Measurements from ENCODE around the gene ABCC8. TPM values are rescaled to one million over a fixed set of nuclear protein-coding genes. Genes with fewer than 3 reads are reported as not detected.

The ABCC8 gene
- total RNA-seq, 2 donors from 2014 or later: not detected

DNA sequence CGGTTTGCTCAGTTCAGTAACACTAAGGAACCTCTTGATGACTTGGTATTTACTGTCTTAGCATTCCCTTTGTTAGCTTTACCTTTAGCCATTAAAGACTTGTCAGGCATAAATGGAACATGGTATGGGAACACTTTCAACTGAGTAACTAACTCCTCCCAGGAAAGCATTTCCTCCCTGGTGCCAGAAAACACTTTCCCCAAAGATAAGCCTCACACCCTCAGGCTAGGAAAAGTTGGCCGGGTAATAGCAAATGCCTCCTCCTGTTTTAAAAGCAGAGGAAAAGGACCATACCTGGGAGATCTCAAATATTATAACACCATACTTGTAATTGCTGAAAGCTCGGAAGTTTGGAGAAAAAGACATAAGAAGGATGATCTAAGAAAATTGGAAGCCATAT, 100.2 kb downstream of the ABCC8 start:
- Mint-ChIP-seq H3K4me1 (no peaks in the 10 kb centered on the region), H3K27ac (no peak overlapping the region), H3K36me3 (ENCODE audit: low read depth) (no peaks in the 10 kb centered on the region), H3K4me3 (no peak overlapping the region), H3K27me3 (no peaks in the 10 kb centered on the region)
- H3K9me3 ChIP-seq (ENCODE audit: control insufficient read depth, low read length, poor library complexity, severe bottlenecking): peaks cover 8% of the 10 kb centered on the region
- DNase-seq (no peak), ATAC-seq (no peak)

DNA sequence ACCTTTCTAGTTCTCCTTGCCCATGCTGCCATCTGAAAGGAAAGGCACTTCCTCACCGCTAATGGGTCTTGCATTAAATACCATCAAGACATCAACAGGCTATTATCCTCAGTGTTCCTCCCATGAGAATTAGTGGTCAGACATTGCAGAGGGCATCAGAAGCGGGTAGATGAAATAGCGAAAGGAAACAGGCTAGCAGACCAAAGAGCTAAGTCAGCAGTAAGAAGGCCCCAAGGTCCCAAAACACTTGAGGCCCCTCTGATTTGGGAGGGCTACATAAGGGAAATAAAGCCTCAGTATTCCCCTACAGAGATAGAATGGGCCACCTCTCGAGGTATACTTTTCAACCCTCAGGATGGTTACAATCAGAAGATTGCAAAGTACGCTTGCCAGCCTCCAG, 101.1 kb downstream of the ABCC8 start:
- Mint-ChIP-seq H3K4me3 (no peak overlapping the region), H3K27ac (no peak overlapping the region), H3K4me1 (no peaks in the 10 kb centered on the region), H3K27me3 (no peaks in the 10 kb centered on the region), H3K36me3 (ENCODE audit: low read depth) (no peaks in the 10 kb centered on the region)
- DNase-seq: no peak
- no peak for ATAC-seq
- peaks cover 13% of the 10 kb centered on the region for H3K9me3 ChIP-seq (ENCODE audit: control insufficient read depth, low read length, poor library complexity, severe bottlenecking)

DNA sequence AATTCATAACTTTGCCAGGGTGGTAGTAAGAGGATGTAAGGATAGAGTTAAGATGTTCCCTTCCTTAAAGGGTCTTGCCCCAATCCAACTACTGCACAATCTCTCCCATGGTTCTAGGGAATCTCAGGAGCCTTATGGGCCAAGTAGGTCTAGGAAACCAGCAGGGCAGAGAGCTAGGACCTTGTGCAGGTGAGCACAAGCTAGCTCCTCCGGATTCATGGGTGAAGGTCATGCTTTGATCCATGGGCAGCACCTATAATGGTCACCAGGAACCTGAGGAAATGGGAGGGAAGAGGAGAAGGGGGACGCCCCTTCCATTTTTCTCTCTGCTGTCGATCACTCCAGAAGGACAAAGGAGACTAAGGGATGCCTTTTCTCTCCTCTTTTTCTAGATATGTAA, 105.0 kb downstream of the ABCC8 start:
- Mint-ChIP-seq H3K4me3 (no peak overlapping the region), H3K27ac (no peak overlapping the region), H3K36me3 (ENCODE audit: low read depth) (no peaks in the 10 kb centered on the region), H3K4me1 (no peaks in the 10 kb centered on the region), H3K27me3 (no peaks in the 10 kb centered on the region)
- DNase-seq (no peak), ATAC-seq (no peak)
- peaks cover 21% of the 10 kb centered on the region for H3K9me3 ChIP-seq (ENCODE audit: control insufficient read depth, low read length, poor library complexity, severe bottlenecking)

DNA sequence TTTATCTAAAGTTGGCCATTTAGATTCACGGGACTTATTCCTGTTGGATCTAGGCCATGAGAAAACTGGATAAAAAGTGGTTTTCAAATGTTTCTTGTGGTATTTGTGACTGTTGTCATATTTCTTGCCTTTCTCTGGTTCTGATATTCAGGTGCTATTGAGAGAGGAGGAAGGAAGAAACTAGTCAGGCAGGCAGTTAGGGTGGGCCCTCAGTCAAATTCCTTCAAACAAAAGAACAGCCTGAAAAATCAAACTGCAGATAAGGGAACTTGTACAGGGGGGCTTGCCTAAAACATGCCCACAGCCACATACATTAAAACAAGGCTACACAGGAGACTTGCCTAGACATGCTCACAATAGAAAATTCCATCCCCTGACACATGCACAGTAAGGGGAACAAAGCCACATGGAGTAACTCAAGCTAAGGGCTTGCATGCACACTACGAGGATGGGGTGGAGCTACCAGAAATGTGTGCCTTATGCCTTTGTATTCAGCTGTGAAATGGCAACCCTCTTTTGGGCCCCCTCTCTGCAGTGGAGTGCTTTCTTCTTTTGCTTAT, 106.9 kb downstream of the ABCC8 start:
- no peaks in the 10 kb centered on the region for H3K36me3 Mint-ChIP-seq (ENCODE audit: low read depth)

DNA sequence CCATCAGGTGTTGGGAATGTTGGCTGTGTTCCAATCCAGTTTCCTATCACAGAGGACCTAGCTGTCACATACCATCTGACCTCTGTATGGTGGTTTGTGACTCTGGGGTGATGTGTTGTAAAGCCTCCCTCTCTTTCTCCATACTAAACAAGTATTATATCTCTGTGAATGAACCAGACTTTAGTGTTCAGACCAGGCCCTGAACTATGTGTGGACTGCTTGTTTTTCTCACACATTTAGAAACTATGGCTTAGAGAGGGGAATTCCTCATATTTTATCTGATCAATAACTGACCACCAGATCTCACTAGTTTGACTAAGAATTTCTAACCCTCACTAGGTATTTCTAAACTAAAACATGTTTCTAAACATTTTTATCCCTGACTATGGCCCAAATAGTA, 107.6 kb downstream of the ABCC8 start:
- DNase-seq: no peak
- Mint-ChIP-seq H3K4me3 (no peak overlapping the region), H3K27me3 (no peaks in the 10 kb centered on the region), H3K27ac (no peak overlapping the region), H3K36me3 (ENCODE audit: low read depth) (no peaks in the 10 kb centered on the region), H3K4me1 (no peaks in the 10 kb centered on the region)
- ATAC-seq: no peak
- peaks cover 21% of the 10 kb centered on the region for H3K9me3 ChIP-seq (ENCODE audit: control insufficient read depth, low read length, poor library complexity, severe bottlenecking)

More for the DNA sequence above, 106.9 kb downstream of the ABCC8 start:
- no peak for DNase-seq
- ATAC-seq: no peak
- Mint-ChIP-seq H3K4me1 (no peaks in the 10 kb centered on the region), H3K4me3 (no peak overlapping the region), H3K27ac (no peak overlapping the region), H3K27me3 (no peaks in the 10 kb centered on the region)
- H3K9me3 ChIP-seq (ENCODE audit: control insufficient read depth, low read length, poor library complexity, severe bottlenecking): peaks cover 21% of the 10 kb centered on the region

DNA sequence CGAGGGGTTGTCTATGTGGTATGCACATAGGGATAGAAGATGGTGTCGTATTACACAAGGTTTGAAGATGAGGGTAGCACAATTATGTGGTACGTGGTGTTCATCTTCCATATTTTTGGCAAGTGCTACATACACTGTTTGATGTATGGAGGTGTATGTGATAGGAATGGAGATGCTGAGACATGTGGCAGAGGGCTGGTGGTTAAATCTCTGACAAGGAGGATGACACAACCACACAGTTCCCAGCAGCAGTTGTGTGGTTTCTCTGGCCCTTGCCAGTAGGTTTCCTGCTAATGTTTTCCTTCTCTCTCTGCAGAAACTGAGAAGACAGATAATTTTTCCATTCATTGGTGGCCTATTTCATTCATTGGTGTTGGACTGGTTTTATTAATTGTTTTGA, 108.1 kb downstream of the ABCC8 start:
- H3K9me3 ChIP-seq (ENCODE audit: control insufficient read depth, low read length, poor library complexity, severe bottlenecking): peaks cover 21% of the 10 kb centered on the region
- H3K4me3 Mint-ChIP-seq: no peak overlapping the region
- ATAC-seq (no peak), DNase-seq (no peak)
- H3K27me3 Mint-ChIP-seq: no peaks in the 10 kb centered on the region
- no peaks in the 10 kb centered on the region for H3K36me3 Mint-ChIP-seq (ENCODE audit: low read depth)
- H3K27ac Mint-ChIP-seq: no peak overlapping the region
- no peaks in the 10 kb centered on the region for H3K4me1 Mint-ChIP-seq

DNA sequence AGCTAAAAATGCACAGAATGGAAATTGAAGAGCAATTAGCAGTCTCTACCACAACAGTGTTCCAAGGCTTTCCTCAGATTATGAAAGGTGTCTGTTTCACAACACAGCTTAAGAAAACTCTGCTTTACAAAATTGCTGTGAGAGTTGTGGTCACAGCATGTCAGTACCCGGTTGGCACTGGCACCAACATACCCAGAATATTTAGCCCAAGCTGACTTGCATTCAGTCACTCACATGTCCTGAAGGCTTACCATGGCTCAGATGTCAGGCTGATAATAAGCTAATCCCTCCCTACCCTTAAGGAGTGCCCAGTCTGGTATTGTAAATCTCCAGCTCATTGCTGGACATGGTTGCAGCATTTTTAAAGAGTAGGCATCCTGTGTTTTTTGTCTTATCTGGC, 110.2 kb downstream of the ABCC8 start:
- DNase-seq: no peak
- no peak for ATAC-seq
- H3K4me3 Mint-ChIP-seq: no peak overlapping the region
- peaks cover 13% of the 10 kb centered on the region for H3K9me3 ChIP-seq (ENCODE audit: control insufficient read depth, low read length, poor library complexity, severe bottlenecking)
- H3K36me3 Mint-ChIP-seq (ENCODE audit: low read depth): no peaks in the 10 kb centered on the region
- H3K27me3 Mint-ChIP-seq: no peaks in the 10 kb centered on the region
- H3K4me1 Mint-ChIP-seq: no peaks in the 10 kb centered on the region
- H3K27ac Mint-ChIP-seq: no peak overlapping the region

DNA sequence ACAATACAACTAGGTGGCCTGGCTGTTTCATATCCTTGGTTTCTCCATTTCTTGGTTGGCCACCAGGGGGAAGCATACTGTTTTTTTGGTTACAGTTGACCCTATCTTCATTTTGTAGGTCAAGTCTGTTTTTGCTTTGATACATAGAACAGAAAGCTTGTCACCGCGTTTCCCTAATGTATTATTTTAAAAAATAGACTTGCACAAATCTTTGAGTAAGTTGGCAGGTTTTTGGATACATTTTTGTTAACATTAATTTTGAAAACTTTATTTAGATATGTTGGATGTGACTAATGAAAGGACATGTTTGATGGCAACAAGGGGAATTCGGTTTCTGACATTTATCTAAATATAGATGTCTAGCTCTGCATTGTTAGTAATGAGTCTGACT, 122.0 kb downstream of the ABCC8 start:
- Mint-ChIP-seq H3K4me1 (peaks cover 27% of the 10 kb centered on the region), H3K27ac (peak overlapping the region; percentile 78)
- peak; percentile 44 for ATAC-seq

DNA sequence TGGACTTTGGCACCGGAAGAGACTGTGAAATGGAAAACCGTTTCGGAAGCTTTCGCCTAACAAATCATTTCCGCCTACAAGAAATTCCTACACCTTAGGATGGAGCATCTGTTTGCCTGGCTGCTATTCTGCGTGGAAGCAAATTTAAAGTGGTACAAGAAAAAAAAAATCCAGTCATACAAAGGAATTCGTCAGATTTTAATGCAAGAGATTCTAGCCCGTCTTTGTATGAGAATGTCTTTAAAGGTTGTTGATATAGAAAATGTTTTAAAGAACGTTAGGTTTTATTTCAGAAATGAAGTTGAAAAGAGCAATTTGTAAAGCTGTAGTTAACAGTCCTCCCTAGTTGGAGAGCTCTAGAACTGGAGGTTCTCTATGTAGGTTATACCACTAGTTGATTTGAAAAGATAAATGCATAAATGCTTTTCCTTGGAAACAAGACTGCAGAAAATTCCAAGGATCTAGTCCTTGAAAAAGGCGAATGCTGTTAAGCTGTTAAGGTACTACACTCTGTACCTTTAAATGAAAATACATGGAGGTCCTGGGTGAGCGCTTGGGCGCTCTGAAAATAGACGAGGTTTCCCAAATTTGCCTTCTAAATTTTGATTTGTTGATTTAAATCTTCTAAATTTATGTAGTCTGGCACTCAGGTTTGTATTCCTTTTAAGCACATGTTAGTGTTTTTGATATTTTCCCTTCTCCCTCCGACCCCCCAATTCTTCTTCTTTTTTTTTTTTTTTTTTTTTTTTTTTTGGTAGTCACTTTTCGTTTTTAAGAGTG, 122.6 kb downstream of the ABCC8 start:
- DNase-seq (no peak), ATAC-seq (no peak)
- peaks cover 27% of the 10 kb centered on the region for H3K4me1 Mint-ChIP-seq
- H3K36me3 Mint-ChIP-seq (ENCODE audit: low read depth): no peaks in the 10 kb centered on the region
- H3K9me3 ChIP-seq (ENCODE audit: control insufficient read depth, low read length, poor library complexity, severe bottlenecking): no peaks in the 10 kb centered on the region
- peak overlapping the region; percentile 90 for H3K27ac Mint-ChIP-seq
- no peaks in the 10 kb centered on the region for H3K27me3 Mint-ChIP-seq
- H3K4me3 Mint-ChIP-seq: peak overlapping the region; percentile 94

More for the DNA sequence above, 122.0 kb downstream of the ABCC8 start:
- no peaks in the 10 kb centered on the region for H3K9me3 ChIP-seq (ENCODE audit: control insufficient read depth, low read length, poor library complexity, severe bottlenecking)
- H3K27me3 Mint-ChIP-seq: no peaks in the 10 kb centered on the region
- no peaks in the 10 kb centered on the region for H3K36me3 Mint-ChIP-seq (ENCODE audit: low read depth)
- DNase-seq: peak in 2 of 3 donors; percentile 21 to 55
- H3K4me3 Mint-ChIP-seq: peak overlapping the region; percentile 94

DNA sequence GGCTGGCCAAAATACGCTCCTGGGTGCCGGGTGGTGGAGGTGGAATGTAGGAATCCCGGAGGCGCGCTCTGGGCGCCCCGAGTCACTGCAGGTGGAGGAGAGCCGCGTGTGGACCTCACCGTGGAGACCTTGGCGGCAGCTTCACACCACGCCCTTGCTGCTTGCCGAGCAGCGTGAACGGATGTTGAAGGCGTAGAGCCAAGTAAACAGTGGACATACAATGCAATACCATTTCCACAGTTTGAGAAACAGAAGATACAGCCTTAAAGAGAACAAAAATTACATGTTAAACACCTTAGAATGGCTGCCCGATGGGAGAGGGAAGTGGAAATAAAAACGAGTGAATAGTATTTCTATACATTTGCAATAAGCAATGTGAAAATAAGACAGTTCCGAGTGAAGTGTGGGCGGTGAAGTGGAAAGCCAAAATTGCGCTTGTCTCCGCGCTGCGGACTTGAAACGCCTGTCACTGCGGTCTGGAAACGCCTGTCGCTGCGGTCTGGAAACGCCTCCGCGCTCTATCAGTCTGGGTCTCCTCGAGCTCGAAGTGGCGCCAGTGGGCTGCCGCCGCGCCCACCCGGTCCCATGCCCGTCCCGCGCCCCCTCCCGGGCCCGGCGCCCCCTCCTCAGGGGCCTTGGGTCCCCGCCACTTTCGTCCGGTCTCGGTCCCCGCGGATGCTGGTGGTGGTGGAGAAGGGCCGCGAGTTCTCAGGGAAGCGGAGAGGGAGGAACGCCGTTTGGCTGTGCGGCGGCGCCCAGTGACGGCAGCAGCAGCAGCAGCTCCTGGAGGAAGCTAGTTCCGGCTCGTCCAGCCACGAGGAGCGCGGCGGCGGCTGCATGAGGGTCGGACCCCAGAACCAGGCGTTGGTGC, 123.5 kb downstream of the ABCC8 start:
- H3K27me3 Mint-ChIP-seq: no peaks in the 10 kb centered on the region
- peak overlapping the region; percentile 90 for H3K27ac Mint-ChIP-seq
- H3K4me1 Mint-ChIP-seq: peaks cover 27% of the 10 kb centered on the region
- ATAC-seq (peak; percentile 34), DNase-seq (peak in 2 of 3 donors; percentile 33 to 35)
- H3K9me3 ChIP-seq (ENCODE audit: control insufficient read depth, low read length, poor library complexity, severe bottlenecking): no peaks in the 10 kb centered on the region
- H3K36me3 Mint-ChIP-seq (ENCODE audit: low read depth): no peaks in the 10 kb centered on the region
- H3K4me3 Mint-ChIP-seq: peak overlapping the region; percentile 94

DNA sequence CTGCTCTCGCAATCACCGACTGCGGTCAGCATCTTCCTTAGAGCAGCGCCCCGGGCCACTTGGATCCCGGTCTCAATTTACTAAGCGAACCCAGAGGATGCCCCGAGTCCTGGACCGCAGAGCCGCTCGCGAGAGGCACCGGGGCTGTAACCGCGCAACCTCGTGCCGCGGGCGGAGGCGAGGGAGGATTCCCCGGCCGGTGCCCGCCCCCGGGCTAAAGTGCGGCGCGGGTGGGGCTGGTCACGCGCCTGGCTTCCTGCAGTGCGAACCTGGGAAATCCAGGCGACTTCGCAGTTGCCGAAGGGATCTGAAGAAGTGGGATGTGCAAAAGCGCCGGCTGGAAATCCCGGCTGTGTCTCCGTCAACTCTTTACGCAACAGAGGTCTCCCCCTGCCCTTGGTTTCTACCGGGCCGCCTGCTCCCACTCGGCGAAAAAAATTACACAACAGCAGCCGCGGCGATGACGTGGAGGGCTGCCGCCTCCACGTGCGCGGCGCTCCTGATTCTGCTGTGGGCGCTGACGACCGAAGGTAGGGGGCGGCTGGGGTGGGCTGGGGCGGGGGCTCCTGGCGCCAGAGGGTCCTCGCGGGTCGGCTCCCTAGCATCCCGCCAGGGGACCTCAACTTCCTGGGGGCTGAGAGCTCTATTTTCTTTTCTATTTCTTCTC, 125.0 kb downstream of the ABCC8 start, which contains the start of gene NCR3LG1:
TSS of gene NCR3LG1 (plus strand) at position 291 of the 667 bp plus-strand sequence. CDS start at position 461, 170 bp downstream.
- DNase-seq: peak; percentile 48 to 57 (median 52)
- Mint-ChIP-seq H3K27me3 (no peaks in the 10 kb centered on the region), H3K4me1 (peaks cover 27% of the 10 kb centered on the region), H3K36me3 (ENCODE audit: low read depth) (no peaks in the 10 kb centered on the region), H3K27ac (peak within 1 kb of the TSS; percentile 90), H3K4me3 (peak within 1 kb of the TSS; percentile 94)
- no peaks in the 10 kb centered on the region for H3K9me3 ChIP-seq (ENCODE audit: control insufficient read depth, low read length, poor library complexity, severe bottlenecking)
- peak; percentile 78 for ATAC-seq

DNA sequence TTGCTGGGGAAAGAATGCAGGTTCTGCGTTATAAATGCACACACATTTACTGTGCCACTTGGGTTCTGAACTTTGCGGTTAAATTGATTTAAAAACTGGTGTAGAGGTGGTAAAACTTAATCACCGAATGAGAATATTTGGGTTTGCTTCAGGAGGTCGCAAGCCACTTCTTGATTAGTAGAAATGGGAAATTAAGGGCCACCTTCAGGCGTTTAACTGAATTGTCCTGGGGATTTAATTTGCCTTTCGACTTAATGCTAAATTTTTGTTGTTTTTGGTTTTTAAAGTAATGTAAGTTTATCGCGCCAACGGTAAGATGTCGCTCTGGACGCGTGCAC, 125.5 kb downstream of the ABCC8 start:
- ATAC-seq: no peak
- H3K27me3 Mint-ChIP-seq: no peaks in the 10 kb centered on the region

More for the DNA sequence above, 125.5 kb downstream of the ABCC8 start:
- Mint-ChIP-seq H3K4me3 (peak overlapping the region; percentile 94), H3K27ac (peak overlapping the region; percentile 90), H3K36me3 (ENCODE audit: low read depth) (no peaks in the 10 kb centered on the region), H3K4me1 (peaks cover 27% of the 10 kb centered on the region)
- H3K9me3 ChIP-seq (ENCODE audit: control insufficient read depth, low read length, poor library complexity, severe bottlenecking): no peaks in the 10 kb centered on the region
- no peak for DNase-seq

Measured in T-helper 17 cell (primary cell).